Measurements from ENCODE around the gene TUBB8B. TPM values are rescaled to one million over a fixed set of nuclear protein-coding genes. Genes with fewer than 3 reads are reported as not detected.
"Not testable (repeated sequence)": the region's sequence is repeated elsewhere in the genome, so short reads cannot be mapped to it uniquely, and the experiment has no call there.

Gene TUBB8B
- not detected for total RNA-seq

DNA sequence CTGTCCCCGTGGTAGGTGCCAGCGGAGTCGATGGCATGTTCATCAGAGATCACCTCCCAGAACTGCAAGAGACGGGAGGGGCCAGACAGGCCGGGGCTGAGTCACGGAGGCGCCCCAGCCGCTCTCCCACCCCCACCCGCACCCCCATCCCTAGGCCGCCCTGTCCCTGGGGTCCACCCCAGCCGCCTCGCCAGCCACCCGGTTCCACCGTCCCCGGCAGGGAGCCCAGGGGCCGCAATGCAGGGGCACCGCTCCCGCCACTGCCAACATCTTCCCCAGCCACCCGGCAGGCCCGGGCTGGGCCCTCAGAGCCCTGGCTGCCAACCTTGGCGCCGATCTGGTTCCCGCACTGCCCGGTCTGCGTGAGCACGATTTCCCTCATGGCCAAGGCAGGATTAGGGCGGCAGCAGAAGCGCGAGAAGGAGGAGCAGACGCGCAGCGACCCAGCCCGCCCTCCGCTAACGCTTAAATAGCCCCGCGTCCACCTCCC is at the start of gene TUBB8B:
TSS of gene TUBB8B (minus strand) at position 440 of the 490 bp plus-strand sequence. CDS start at position 382, 58 bp downstream.
- not testable (repeated sequence) for DNase-seq

DNA sequence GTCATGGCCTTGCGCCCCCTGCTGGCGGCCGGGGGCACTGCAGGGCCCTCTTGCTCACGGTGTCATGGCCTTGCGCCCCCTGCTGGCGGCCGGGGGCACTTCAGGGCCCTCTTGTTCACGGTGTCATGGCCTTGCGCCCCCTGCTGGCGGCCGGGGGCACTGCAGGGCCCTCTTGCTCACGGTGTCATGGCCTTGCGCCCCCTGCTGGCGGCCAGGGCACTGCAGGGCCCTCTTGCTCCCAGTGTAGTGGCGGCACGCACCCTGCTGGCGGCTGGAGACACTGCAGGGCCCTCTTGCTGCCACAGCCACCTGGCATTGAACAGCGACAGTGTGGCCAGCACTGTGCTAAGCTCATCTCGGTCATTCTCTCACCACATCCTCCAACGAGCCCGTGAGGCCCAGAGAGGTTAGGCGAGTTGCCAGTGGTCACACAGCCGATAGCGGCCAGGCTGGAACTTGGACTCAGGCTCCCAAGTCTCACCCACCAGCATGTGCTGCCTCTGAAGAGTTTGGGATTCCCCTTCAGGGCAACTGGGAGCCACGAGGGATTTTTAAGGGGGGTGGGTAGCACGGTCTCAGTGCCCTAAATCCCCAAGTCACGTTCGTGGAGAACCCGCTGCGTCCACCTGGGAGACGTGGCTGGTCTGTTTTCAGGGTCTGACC is 48.0 kb upstream of the TUBB8B start:
- DNase-seq, result not testable (repeated sequence)

DNA sequence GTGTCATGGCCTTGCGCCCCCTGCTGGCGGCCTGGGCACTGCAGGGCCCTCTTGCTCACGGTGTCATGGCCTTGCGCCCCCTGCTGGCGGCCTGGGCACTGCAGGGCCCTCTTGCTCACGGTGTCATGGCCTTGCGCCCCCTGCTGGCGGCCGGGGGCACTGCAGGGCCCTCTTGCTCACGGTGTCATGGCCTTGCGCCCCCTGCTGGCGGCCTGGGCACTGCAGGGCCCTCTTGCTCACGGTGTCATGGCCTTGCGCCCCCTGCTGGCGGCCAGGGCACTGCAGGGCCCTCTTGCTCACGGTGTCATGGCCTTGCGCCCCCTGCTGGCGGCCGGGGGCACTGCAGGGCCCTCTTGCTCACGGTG is 47.3 kb upstream of the TUBB8B start:
- not testable (repeated sequence) for DNase-seq

DNA sequence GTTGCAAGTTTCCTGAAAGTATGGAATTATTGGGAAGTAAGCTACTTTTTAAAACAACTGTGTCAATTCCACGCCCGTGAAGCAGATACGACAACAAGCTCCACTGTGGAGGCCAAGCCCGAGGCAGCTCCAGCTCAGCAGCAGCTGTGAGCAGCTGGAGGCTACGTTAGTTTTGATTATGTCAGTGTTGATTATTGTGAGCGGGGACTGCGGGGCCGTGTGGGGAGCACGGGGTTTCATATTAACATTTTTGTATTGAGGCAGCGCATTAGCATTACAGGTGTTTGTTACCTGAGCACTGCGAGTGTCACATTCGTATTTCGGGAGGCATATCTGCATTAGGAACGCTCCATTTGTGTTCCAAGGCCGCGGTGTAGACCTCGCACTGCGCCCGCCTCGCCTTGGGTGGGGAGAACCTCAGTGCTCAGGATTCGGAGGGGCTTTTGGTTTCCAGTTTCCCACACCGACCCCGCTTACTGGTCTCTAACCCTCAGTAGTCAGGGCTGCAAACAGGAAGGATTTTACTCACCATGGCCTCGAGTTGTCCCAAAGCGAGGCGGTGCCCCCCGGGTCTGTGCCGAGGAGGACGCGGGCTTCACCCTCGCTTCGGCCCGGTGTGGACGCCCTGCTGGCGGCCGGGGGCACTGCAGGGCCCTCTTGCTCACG is 46.8 kb upstream of the TUBB8B start:
- DNase-seq, result not testable (repeated sequence)

DNA sequence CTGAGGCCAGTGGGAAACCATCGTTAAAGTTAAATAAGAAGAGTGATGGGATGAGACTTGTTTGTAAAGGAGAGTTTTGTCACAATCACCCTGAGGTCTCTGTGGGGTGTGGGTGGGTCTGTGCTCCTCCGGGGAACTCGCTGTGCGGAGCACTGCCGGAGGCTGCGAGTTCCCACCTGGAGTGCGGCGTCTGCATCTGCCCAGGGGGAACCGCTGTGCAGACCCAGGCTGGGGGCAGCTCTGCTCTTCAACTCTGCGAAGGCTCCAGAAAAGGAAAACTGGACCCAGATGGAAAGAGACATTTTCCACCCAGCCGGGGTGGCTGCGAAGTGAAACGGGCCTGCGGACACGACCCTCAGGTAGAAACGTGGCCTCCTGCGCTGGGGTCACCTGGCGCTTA is 46.2 kb upstream of the TUBB8B start:
- DNase-seq, result not testable (repeated sequence)

DNA sequence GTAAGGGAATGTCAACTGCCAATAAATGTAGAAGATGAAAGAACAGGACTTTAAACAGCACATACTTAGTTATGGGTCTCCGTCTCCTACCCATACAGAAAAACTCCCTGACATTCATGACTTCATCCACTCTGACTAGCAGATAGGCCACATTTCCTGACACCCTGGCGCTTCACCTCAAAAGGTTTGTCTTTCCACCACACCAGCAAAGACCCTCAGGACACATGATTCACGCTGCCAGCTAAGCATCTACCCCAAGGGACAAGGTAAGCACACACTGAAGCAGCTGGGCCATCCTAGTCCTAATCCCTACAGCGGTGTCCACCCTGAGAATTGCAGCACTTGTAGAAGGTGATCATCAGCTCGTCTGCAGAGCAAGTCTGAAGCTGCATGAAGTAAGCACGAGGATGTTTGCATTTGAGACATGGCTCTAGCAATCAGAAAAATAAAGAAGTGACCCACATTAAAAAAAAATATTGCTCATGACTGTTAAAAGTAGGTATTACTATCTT is 44.5 kb upstream of the TUBB8B start:
- DNase-seq, result not testable (repeated sequence)

DNA sequence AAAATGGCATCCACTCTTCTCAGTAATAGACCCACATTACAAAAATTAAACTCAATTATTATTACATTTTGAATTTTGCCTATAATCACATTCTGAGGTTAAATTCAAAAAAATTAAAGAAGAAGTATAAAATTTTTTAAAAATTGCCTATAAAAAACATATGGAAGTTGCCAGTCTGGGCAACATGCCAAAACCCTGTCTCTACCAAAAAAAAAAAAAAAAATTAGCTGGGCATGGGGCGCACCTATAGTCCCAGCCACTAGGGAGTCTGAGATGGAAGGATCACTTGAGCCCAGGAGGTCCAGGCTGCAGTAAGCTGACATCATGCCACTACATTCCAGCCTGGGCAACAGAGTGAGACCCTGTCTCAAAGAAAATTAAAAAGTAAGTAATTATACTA is 42.1 kb upstream of the TUBB8B start:
- DNase-seq, result not testable (repeated sequence)

DNA sequence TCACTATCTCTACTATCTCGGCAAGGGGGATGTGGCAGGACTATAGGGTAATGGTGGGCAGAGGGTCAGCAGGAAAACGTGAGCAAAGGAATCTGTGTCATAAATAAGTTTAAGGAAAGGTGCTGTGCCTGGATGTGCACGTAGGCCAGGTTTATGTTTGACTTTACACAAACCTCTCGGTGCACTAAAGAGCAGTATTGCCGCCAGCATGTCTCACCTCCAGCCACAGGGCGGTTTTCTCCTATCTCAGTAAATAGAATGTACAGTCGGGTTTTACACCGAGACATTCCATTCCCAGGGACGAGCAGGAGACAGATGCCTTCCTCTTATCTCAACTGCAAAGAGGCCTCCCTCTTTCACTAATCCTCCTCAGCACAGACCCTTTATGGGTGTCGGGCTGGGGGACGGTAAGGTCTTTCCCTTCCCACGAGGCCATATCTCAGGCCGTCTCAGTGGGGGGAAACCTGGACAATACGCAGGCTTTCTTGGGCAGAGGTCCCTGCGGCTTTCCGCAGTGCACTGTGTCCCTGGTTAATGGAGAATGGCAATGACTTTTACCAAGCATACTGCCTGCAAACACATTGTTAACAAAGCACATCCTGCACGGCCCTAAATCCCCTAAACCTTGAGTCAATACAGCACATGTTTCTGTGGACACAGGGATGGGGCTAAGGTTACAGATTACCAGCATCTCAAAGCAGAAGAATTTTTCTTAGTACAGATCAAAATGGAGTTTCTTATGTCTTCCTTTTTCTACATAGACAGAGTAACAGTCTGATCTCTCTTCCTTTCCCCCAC is 41.2 kb upstream of the TUBB8B start:
- DNase-seq, result not testable (repeated sequence)

DNA sequence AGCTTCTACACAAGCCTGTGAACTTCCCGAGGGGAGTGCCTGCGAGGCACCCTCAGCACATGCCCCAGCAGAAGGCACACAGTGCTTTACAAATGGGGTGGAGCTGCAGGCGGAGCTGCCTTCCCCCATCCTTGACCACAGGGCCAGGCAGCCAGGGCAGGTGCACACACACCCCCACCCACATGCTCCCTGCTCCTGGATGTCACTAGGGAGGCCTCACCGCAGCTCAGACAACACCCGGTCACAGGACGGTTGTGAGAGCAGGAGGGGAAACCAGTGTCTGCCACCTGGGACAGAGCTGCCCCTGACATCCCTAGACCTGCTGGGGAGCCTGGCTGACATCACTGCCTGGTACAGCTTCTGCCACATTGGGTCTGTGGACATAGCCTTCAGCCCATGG is 39.7 kb upstream of the TUBB8B start:
- DNase-seq, result not testable (repeated sequence)

DNA sequence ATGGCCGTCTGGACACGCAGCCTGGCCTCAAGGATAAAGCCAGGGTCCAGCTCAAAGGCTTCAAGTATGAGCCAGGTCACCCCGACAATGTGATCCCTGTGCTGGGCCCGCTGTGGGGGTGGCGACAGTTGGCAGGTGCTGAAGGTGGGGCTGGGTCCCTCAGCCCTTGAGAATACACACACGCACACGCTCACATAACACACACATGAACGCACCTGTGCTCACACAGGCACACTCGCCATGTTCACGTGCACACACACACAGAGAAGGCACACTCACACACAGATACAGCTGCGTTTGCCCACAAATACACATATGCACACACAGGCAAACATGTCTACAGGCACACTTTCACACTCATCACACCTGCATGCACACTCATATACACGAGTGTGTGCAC is 35.4 kb upstream of the TUBB8B start:
- not testable (repeated sequence) for DNase-seq

DNA sequence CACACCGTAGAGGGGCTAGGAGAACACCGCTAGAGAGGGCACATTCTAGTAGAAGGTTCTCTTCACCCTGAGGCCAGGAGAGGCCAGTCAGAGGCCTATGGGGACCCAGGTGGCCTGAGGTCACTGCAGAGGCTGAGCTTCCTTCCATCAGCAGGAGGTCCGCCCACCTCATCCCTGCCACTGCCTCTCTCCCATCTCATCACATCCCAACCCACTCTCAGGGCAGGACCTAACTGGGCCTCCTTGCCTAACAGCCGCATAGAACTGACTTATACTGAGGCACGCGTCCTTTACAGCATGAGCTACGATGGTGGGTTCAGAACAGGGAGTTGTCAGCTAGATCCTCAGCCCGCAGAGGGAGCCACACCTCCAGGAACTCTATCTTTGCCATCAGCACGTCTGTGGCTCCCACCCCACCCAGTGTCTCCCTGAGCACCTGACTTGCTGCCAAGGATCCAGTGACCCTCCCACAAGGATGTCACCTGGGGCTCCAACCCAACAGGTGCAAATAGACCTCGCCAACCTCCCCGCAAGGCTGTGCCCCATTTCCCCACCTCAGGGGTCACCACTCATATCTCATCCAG is 33.3 kb upstream of the TUBB8B start:
- not testable (repeated sequence) for DNase-seq

DNA sequence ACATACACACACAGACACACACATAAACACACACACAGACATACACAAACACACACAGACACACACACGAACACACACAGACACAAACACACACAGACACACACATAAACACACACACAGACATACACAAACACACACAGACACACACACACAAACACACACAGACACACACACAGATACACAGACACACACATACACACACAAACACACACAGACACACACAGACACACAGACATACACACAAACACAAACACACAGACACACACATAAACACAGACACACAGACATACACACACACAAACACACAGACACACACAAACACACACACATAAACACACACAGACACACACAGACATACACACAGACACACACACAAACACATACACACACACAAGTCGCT is 31.5 kb upstream of the TUBB8B start:
- not testable (repeated sequence) for DNase-seq

DNA sequence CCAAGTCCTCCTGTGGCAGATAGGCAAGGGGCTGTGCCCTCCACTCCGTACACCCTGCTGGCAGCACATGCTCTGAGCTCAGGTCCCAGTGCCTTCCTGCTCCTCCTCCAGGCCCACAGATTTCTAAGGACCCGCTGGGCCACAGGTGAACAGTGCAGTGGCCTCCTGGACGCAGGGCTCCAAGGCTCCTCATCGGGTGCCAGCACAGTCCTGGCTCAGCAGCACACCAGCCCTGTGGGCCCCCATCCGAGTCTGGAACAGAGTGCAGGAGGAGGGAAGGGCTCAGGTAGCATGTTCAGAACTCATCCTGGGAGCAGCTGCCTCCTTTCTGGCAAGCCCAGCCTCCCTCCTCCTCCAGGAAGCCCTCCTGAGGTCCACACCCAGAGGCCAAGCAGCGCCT is 30.8 kb upstream of the TUBB8B start:
- not testable (repeated sequence) for DNase-seq

DNA sequence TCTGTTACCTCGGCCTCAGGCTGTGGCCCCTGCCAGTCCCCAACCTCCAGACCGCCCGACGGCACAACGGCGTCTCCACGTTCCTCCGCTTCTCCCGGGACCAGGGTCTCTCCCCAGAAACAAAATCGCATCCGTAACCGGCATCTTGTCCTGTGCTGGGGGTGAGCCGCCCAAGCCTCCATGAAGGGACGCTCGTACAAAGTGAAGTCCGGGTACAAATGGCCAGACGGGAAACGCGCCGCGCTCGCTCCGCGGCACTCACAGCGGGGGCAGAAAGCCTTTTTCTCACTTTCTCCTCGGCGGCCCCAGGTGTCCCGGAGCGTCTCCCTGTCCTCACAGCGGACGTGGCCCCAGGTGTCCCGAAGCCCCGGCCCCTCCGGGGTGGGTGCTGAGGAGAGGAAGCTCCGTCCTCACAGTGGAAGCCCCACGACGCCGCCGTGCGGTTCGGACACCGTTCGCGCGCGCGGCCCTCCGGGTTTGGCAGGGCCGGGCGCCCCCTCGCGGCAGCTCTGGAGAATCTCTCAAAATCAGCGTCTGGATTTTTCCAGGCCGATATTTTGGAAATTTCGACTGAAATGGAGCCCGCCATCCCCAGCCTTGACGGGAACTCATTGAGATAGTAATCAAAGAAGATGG is 26.2 kb upstream of the TUBB8B start:
- not testable (repeated sequence) for DNase-seq

DNA sequence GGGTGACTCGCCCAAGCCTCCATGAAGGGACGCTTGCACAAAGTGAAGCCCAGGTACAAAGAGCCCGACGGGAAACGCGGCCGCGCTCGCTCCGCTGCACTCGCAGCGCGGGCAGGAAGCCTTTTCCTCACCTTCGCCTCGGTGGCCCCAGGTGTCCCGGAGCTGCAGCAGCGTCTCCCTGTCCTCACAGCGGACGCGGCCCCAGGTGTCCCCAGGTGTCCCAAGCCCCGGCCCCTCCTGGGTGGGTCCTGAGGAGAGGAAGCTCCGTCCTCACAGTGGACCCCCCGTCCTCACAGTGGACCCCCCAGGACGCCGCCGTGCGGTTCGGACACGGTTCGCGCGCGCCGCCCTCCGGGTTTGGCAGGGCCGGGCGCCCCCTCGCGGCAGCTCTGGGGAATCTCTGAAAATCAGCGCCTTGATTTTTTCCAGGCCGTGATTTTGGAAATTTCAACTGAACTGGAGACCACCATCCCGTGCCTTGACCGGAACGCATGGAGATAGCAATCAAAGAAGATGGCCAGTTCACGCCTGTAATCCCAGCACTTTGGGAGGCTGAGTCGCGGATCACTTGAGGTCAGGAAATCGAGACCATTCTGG is 23.9 kb upstream of the TUBB8B start:
- DNase-seq, result not testable (repeated sequence)

DNA sequence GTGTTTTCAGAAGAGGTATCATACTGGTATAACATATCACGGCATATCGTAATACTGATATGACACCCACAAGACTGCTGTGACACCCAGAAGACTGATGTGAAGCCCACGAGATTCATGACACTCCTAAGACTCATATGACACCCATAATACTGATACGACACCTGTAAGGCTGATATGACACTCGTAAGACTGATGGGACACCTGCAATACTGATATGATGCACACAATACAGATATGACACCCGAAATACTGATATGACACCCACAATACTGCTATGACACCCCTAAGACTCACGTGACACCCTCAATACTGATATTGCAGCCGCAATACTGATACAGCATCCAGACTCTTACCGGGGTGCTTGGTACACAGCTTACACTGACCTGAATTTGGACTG is 18.3 kb upstream of the TUBB8B start:
- DNase-seq, result not testable (repeated sequence)

DNA sequence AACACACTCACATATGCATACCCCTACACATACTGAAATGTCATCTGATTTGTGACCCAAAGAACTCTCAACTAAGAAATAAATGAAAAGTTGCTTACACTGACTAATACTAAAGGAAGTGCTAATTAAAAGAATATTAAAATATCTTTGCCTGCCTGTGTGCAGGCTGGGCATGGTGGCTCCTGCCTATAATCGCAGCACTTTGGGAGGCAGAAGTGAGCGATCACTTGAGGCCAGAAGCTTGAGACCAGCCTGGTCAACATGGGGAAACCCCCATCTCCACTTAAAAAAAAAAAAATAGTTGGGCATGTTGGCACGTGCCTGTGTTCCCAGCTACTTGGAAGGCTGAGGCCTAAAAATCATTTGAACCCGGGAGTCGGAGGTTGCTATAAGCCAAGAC is 14.9 kb upstream of the TUBB8B start:
- not testable (repeated sequence) for DNase-seq

DNA sequence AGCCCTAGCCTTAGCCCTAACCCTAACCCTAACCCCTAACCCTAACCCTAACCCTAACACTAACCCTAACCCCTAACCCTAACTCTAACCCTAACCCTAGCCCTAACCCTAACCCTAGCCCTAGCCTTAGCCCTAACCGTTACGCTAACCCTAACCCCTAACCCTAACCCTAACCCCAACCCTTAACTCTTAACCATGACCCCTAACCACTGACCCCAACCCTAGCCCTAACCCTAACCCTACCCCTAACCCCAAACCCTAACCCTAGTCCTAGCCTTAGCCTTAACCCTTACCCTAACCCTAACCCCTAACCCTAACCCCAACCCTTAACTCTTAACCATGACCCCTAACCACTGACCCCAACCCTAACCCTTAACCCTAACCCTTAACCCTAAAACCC is 14.2 kb upstream of the TUBB8B start:
- DNase-seq, result not testable (repeated sequence)

DNA sequence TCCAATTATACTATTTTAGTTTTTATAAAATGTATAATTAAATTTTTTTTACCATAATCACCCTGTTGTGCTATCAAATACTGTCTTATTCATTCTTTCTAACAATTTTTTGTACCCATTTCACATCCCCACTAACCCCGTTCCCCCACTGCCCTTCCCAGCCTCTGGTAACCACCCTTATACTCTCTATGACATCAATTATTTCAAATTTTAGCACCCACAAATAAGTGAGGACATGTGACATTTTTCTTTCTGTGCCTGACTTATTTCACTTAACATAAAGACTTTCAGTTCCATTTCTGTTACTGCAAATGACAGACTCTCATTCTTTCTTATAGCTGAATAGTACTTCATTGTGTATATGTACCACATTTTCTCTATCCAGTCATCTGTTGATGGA is 5.0 kb upstream of the TUBB8B start:
- DNase-seq, result not testable (repeated sequence)

DNA sequence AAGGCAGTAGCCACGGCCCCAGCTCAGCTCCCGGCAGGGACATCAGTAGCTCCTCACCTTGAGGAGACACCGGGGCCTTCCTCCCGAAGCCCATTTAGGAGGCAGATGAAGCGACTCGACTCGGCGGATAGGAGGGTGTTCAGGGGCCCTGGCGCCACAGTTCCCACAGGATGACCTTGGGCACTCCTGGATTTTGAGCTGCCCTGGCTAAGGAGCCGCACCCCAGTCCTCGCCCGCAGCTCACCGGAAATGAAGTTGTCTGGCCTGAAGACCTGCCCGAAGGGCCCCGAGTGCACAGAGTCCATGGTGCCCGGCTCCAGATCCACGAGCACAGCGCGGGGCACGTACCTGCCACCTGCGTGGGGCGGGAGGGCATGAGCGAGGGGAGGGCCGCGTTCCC is 719 bp downstream of the TUBB8B start:
- not testable (repeated sequence) for DNase-seq

DNA sequence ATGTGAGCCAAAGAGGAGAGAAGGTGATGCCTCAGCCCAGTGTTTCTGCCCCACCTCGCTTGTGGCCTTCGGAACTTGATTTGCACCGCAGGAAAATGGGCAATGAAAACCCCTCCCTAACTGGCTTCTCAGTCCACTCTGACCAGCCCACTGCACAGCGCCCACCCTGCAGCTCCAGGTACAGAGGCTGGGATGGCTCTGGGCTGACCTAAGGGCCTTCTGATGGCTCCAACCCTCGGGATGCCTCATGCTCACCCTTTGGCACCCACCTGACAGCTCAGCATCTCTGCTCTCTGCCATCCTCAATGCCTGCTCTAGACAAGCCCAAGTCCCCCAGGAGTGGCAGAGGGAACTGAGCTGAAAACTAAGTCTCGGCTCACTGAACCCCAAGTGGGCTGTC is 36.2 kb downstream of the TUBB8B start:
- DNase-seq, result not testable (repeated sequence)

Measured in occipital lobe (tissue), 2 donors.